Activated CD8-positive, alpha-beta memory T cell treated with anti-CD3 and anti-CD28 coated beads, Interleukin-2, amount 50 U/mL, for 4 hours (primary cell): ENCODE results near the gene GPC6.
"Not testable (repeated sequence)": the region's sequence is repeated elsewhere in the genome, so short reads cannot be mapped to it uniquely, and the experiment has no call there.

Source experiments
- DNase-seq: peaks from one replicate; pipeline ENCODE4 v3.0.0-alpha.2; 2020

GPC6 gene

GRCh38 chr13:94192431-94192975, 965.9 kb downstream of the GPC6 start:
- DNase-seq: no peak

GRCh38 chr13:94195715-94196114, 969.1 kb downstream of the GPC6 start:
- DNase-seq: no peak

GRCh38 chr13:94196413-94196812, 969.8 kb downstream of the GPC6 start:
- DNase-seq: no peak

GRCh38 chr13:94198681-94199080, 972.1 kb downstream of the GPC6 start:
- DNase-seq: no peak

DNA sequence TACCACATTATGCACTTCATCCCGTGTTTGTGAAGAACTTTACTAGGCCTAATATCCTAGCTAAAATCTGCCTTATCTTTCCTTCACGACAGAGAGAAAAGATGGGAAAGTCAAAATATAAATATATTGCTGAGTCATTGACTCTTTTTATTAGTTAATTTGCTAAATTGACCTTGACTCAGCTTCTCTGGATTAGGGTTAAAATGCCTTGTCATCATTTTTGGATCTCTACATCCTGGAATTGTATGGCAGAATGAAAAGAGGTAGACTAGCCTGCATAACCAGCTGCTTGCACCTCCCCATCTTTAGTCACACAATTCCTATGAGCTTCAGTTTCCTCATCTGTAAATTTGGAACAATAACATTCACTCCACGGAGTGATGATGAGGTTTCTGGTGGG, 972.5 kb downstream of the GPC6 start:
- no peak for DNase-seq

GRCh38 chr13:94201022-94201421, 974.4 kb downstream of the GPC6 start:
- no peak for DNase-seq

DNA sequence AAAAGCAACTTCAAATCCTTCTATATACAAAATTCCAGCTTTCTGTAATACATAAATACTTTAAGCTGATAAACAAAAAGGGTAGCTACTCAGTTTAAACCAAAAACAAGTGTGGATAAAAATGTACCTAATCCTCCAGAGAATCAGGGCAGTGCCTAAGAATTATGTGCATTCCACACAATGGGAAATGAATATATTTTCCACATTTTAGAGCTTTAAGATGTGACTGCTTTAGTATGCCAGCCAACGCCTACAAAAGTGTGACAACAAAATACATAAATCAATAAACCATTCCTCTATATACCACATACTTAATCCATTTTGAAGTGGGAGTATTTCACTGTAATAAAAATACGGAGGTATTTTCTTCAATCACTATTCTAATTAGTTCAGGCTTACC, 977.6 kb downstream of the GPC6 start:
- no peak for DNase-seq

GRCh38 chr13:94204946-94205345, 978.3 kb downstream of the GPC6 start:
- no peak for DNase-seq

GRCh38 chr13:94205896-94206295, 979.3 kb downstream of the GPC6 start:
- no peak for DNase-seq

GRCh38 chr13:94209117-94209516, 982.5 kb downstream of the GPC6 start:
- no peak for DNase-seq

GRCh38 chr13:94209913-94210312, 983.3 kb downstream of the GPC6 start:
- not testable (repeated sequence) for DNase-seq

DNA sequence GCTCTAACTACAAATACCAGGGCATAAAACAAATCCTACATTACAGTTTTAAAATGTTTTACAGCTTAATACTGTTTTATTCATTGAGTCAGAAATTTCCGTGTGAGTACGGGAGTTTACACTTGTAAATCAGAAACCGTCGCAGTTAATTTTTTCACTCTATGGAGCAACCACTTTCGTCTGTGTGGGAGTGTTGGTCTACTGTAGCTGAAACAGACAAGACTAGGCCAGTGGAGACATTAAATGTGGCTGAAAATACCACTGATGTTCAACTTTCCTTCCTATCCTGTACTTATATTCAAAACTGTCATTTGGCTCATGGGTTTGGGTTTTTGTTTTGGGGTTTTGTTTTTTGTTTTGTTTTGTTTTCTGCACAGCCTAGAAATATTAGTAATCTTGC, 984.2 kb downstream of the GPC6 start:
- no peak for DNase-seq

DNA sequence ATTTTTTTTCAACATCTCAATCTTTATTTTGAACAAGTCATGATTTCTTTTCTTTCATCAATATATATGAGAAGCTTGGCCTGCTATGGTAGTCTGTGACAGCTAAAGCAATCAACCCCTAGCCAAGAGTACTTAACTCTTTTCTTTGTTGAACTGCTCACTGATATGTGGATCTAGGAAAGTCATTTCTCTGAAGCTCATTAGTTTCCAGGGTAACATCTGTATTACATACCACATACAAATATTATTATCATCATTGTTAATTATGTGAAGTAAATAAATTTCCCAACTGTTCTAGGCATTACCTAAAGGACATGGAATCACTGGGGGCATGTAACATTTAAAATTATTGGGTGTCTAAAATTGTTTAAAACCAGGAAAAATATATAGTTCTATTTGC, 985.6 kb downstream of the GPC6 start:
- no peak for DNase-seq

DNA sequence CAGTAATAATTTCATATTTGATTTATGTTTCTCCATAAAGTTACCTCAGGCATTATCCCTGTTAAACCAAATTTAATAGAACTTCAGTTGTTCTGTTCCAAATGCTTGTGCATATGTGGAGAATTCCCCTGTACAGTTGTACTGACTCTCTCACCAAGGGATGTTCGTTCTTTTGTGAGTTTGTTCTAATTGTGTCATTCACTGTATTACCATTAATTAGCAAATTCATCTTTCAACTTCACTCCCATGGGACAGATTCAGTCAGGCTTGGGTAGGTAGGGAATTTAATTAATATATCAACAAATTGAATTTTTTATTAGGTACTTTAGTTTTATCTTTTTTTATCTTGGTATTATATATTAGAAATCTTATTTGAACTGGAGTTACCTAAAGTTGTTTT, 987.5 kb downstream of the GPC6 start:
- DNase-seq: no peak

DNA sequence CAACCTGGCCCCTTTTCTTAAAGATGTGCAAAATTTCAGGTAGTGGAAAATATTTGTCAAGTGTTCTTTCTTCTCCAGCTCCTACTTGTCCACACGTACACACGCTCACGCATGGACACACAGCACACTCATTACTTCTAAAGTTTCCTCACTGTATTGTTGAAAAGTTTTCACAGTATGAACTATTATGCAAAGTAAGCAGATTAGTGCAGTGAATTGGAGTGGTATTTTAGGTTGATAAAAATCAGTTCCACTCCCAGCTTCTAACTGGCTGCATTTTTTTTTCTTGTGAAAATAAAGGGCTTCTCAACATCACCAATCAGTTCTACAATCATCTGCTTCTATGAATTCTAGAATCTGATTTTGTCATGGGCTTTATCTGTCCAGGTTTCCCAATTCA, 988.4 kb downstream of the GPC6 start:
- DNase-seq: no peak

DNA sequence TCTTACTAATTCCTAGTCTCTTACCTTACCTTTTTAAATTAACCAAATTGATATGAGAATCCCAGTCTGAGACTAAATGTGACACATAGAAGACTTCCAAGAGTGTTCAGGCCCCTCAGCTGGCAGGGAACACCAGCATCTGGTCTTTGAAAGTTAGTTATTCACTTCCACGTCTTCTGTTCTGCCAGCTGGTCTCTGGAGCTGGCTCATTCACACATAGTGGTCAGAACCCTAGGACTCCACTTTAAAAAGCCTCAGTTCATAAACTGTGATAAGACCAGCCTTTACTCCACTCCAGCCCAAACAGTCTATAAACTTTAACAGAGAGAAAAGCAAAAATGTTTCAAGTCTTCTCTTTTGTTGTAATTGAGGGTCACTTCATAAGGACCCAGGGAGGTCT, 989.9 kb downstream of the GPC6 start:
- no peak for DNase-seq

GRCh38 chr13:94217370-94217769, 990.8 kb downstream of the GPC6 start:
- DNase-seq: no peak

DNA sequence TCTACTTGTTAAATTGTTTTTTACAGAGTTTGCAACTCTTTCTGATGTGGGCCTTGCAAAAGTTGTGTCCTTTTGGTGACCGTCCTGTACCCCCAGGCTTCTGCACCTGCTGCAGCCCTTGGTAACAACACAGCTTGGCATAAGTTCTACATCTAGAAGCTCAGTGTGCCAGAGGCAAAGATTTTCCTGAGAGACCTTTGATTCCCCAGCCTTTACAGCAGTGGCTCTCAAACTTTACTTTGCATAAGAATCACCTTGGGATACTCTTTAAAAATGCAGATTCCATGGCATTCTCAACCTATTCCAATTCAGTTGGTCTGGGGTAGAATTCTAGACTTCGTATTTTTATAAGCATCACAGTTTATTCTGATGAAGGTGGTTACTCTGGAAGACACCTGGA, 991.9 kb downstream of the GPC6 start:
- DNase-seq: no peak

DNA sequence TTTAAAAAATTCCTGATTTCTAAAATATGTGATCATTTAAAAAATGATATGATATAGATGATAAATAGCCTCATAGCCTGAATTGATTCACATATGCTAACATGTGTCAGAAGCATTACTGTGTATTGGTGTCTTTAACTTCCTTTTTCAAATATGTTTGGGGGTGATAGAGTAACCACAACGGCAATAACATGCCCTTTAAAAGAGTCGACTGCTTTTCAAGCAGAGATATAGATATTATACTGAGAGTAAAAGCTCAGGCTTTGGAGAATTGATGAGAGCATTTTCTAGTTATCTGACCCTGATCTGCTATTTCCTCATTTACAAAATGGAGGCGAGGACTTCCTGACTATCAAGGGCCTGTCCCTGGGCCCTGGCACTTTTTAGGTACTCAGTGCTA, 992.3 kb downstream of the GPC6 start:
- no peak for DNase-seq

DNA sequence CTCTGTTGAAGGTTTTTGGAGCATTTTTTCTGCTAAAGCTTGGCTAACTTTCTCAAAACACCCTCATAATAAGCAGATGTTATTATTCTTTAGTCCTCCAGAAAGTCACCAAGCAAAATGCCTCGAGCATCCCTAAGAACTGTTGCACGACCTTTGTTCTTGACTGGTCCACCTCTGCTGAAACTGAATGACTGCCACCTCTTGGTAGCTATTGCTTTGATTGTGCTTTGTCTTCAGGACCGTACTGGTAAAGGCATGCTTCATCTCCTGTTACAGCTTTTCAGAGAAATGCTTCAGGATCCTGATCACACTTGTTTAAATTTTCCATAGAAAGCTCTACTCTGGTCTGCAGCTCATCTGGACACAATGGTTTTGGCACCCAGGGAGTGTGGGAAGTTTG, 998.1 kb downstream of the GPC6 start:
- no peak for DNase-seq

DNA sequence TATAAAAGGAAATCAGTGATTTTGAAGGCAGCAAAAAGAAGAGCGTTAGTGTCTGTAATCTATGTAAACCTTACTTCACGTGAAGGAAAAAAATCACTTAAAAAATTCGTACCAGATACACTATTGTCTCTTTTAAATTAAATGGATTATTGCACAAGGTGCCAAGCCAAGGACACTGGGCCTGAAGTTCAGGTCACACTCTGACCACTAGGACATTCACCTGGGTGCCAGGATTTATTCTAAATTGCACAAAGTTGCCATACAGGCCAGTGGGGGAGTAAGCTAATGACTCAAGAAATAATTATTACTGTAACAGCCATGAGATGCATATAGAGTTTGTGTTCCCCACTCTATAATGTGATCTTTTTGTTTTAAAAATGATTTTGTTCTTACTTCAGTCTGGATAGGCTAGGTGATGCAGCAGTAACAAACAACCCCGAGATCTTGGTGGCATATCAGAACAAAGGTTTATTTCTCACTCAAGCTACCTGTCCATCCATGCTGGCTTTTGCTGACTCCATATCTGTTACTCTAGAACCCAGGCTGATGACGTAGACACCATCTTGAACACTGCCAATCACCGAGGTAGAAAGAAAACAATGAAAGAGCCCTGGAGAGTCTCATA, 1000.8 kb downstream of the GPC6 start:
- DNase-seq: no peak

DNA sequence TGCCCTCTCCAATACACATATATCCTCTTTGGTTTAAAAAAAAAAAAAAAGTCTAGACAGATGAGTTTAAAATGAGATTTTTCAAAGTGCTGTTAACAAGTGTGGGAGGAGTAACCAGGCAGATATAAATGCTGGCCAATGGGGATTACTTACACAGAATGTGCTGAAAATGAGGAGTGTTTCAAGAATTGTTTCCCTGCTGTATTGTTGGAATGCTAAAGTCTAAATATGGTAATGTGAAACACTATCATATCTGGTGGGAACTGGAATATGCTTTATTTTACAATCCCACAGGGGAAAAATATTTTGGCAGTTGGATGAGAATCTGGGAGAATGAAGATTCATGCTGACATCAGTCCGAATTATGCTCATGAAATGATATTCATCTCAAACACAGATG, 1002.2 kb downstream of the GPC6 start:
- DNase-seq: no peak

- DNase-seq: no peak
These were observed 1005.7 kb downstream of the GPC6 start for GRCh38 chr13:94232161-94232950.

DNA sequence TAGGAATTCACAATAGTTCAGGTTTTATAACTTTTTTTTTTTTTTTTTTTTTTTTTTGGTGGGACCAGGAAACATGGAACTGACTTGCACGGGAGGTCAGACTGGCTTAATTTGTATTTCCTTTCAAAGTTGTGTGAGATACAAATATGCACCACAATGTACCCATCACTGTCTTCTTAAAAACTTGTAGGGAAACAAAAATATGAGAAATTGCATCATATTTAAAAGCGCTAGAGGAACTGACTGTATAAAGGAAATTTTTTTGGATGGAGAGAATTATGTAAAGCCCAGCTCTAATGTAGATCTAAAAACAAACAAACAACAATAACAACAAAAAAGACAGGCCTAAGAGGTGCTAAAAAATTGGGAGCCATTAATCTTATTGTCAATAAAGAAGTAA, 1006.3 kb downstream of the GPC6 start:
- no peak for DNase-seq

GRCh38 chr13:94233401-94233800, 1006.8 kb downstream of the GPC6 start:
- no peak for DNase-seq
